SU-DHL-6 (cell line): ENCODE measurements around the gene ATF7IP.

Experiments
- H2AFZ ChIP-seq: fragments of 200-600 bp; sonication (generic); 2 replicates; pipeline ENCODE4 v1.6.1; 2014; ENCODE audit warnings: low read depth, mild to moderate bottlenecking, moderate library complexity, mixed read lengths, antibody characterized with exemption, low read length; ENCODE audit not compliant: severe bottlenecking
- H3F3A ChIP-seq: fragments of 200-600 bp; shearing (Covaris generic); 2 replicates; pipeline ENCODE4 v1.6.0; 2016; ENCODE audit warnings: antibody characterized with exemption, mild to moderate bottlenecking; ENCODE audit not compliant: insufficient read depth
- H3K27ac ChIP-seq: fragments of 200-600 bp; sonication (generic); 2 replicates; pipeline ENCODE4 v1.5.1; 2016; ENCODE audit warnings: low read depth, mild to moderate bottlenecking, low read length, moderate library complexity, mixed read lengths
- H3K27me3 ChIP-seq: fragments of 200-600 bp; sonication (generic), shearing (Covaris generic); 2 replicates; pipeline ENCODE4 v1.6.0; 2014; ENCODE audit warnings: mild to moderate bottlenecking, low read length
- H3K36me3 ChIP-seq: fragments of 200-600 bp; sonication (generic); 2 replicates; pipeline ENCODE4 v1.6.1; 2014; ENCODE audit warnings: mild to moderate bottlenecking, low read length, mixed read lengths
- H3K4me2 ChIP-seq: fragments of 300-600, 200-600 bp; shearing (Covaris generic), sonication (generic); 2 replicates; pipeline ENCODE4 v1.6.0; 2014; ENCODE audit warnings: low read length, low read depth, mild to moderate bottlenecking; ENCODE audit not compliant: poor library complexity, severe bottlenecking
- H3K4me3 ChIP-seq: fragments of 200-600 bp; sonication (generic); 2 replicates; pipeline ENCODE4 v1.5.1; 2014; ENCODE audit warnings: antibody characterized with exemption, low read length, mild to moderate bottlenecking, mixed read lengths; ENCODE audit not compliant: insufficient read depth, poor library complexity, severe bottlenecking
- H3K79me2 ChIP-seq: fragments of 200-600 bp; sonication (generic); 2 replicates; pipeline ENCODE4 v1.6.1; 2014; ENCODE audit warnings: mild to moderate bottlenecking, low read length, moderate library complexity; ENCODE audit not compliant: insufficient read depth
- H3K9ac ChIP-seq: fragments of 200-600 bp; sonication (generic); 2 replicates; pipeline ENCODE4 v1.7.0; 2014; ENCODE audit warnings: mild to moderate bottlenecking, low read length
- H3K9me2 ChIP-seq: fragments of 200-600 bp; sonication (generic); replicated peaks from 2 replicates; pipeline ENCODE4 v1.6.1; 2014; ENCODE audit warnings: low read length; ENCODE audit not compliant: insufficient read depth
- H3K9me3 ChIP-seq: fragments of 200-600 bp; sonication (generic); 2 replicates; pipeline ENCODE4 v1.6.1; 2014; ENCODE audit warnings: low read length, mixed read lengths; ENCODE audit not compliant: insufficient read depth
- H4K20me1 ChIP-seq: fragments of 200-600 bp; sonication (generic); 2 replicates; pipeline ENCODE4 v1.6.1; 2014; ENCODE audit warnings: low read depth, mild to moderate bottlenecking, antibody characterized with exemption, low read length, moderate library complexity, mixed read lengths
- EZH2phosphoT487 ChIP-seq: fragments of 200-600 bp; sonication (generic), shearing (Covaris generic); conservative IDR thresholded peaks from 2 replicates; pipeline ENCODE4 v1.6.1; 2018; ENCODE audit warnings: mild to moderate bottlenecking, antibody characterized with exemption, low read length, moderate library complexity, mixed read lengths
- TF ChIP-seq, protein P1 (sequence below): fragments of 200-600 bp; sonication (generic); IDR thresholded peaks from one replicate; pipeline ENCODE4 v1.5.1; 2017; ENCODE audit warnings: antibody characterized with exemption, mild to moderate bottlenecking, low read length, moderate library complexity; ENCODE audit not compliant: insufficient read depth, poor library complexity, severe bottlenecking

Gene ATF7IP

DNA sequence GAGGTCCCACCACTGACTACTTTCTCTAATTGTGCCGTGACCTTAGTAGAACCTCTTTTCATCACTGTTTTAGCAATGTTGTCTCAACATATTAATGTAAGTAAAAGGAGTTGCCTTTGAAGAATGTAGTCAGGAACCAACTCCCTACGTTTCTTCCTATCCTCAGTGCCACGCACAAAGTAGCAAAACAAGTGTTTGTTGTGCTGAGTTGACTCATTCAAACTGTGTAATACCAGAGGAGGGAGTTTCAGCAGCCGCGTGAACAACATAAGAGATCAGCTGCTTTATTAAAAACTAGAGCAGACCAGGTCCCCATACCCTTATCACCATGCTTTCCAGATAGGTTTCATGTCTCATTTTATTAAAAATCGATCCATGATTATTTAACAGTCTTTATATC is 183.1 kb downstream of the ATF7IP start:
- Histone ChIP-seq H2AFZ (no peak overlapping the region), H3K27ac (no peak overlapping the region), H3K9me2 (no peaks in the 10 kb centered on the region), H3F3A (no peaks in the 10 kb centered on the region), H3K27me3 (no peaks in the 10 kb centered on the region), H3K9me3 (no peaks in the 10 kb centered on the region), H4K20me1 (no peaks in the 10 kb centered on the region), H3K79me2 (no peaks in the 10 kb centered on the region), H3K4me2 (no peak overlapping the region), H3K36me3 (no peaks in the 10 kb centered on the region), H3K4me3 (no peak overlapping the region), H3K9ac (no peak overlapping the region)
- TF ChIP-seq EZH2phosphoT487, result no peak
- TF ChIP-seq, protein P1, sequence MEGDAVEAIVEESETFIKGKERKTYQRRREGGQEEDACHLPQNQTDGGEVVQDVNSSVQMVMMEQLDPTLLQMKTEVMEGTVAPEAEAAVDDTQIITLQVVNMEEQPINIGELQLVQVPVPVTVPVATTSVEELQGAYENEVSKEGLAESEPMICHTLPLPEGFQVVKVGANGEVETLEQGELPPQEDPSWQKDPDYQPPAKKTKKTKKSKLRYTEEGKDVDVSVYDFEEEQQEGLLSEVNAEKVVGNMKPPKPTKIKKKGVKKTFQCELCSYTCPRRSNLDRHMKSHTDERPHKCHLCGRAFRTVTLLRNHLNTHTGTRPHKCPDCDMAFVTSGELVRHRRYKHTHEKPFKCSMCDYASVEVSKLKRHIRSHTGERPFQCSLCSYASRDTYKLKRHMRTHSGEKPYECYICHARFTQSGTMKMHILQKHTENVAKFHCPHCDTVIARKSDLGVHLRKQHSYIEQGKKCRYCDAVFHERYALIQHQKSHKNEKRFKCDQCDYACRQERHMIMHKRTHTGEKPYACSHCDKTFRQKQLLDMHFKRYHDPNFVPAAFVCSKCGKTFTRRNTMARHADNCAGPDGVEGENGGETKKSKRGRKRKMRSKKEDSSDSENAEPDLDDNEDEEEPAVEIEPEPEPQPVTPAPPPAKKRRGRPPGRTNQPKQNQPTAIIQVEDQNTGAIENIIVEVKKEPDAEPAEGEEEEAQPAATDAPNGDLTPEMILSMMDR, result no peak
